A549 (cell line): ENCODE data around the gene CENPI. TPM values are rescaled to one million over a fixed set of nuclear protein-coding genes. Genes with fewer than 3 reads are reported as not detected.

ENCODE experiments used
- ATAC-seq, 2 experiments: fragments of 200-7000 bp in 1 of 2; fragments of >200 bp in 1 of 2; cut with Nextera tagmentation in 1 of 2; cut with Tn5 transposase in 1 of 2; 3 replicates each; pipeline versions ENCODE4 v1.8.0 to v1.9.1; 2018 to 2020; ENCODE audit warnings: mild to moderate bottlenecking in 1 of 2, moderate library complexity in 1 of 2
- CTCF ChIA-PET: fragments of 300-600 bp; sonication (Branson Sonifier 250); formaldehyde crosslinking; extraction: SDS; loops from one replicate; lab custom pipeline; 2021; ENCODE audit warnings: antibody characterized with exemption, inconsistent platforms; lab: Yijun Ruan, JAX
- POLR2A ChIA-PET: fragments of 350-600 bp; formaldehyde crosslinking; extraction: SDS; loops from one replicate; lab custom pipeline; 2021; ENCODE audit warnings: antibody characterized with exemption, inconsistent platforms; lab: Yijun Ruan, JAX
- DNase-seq, 2 experiments: peaks; one replicate each; pipeline versions ENCODE4 v3.0.0 to v3.0.0-alpha.2; 2011 to 2016; ENCODE audit warnings: low read depth in 1 of 2, low spot score in 1 of 2
- FAIRE-seq: peaks from 2 replicates; lab custom pipeline; 2011; peaks lifted over from hg19 to GRCh38; lab: Jason Lieb, UNC
- H3K27ac ChIP-seq, 2 experiments: fragments of >200 bp; sonication (Bioruptor Twin); formaldehyde crosslinking; 3 replicates each; pipeline ENCODE4 v1.5.1; 2016 to 2017
- H3K4me1 ChIP-seq: fragments of >200 bp; sonication (Bioruptor Twin); formaldehyde crosslinking; 3 replicates; pipeline ENCODE4 v1.6.1; 2016
- H3K4me2 ChIP-seq: fragments of >200 bp; sonication (Bioruptor Twin); formaldehyde crosslinking; 3 replicates; pipeline ENCODE4 v1.6.1; 2016
- H3K4me3 ChIP-seq: fragments of >200 bp; sonication (Bioruptor Twin); formaldehyde crosslinking; 3 replicates; pipeline ENCODE4 v1.5.1; 2016
- H3K9me3 ChIP-seq: fragments of >200 bp; sonication (Bioruptor Twin); formaldehyde crosslinking; 3 replicates; pipeline ENCODE4 v1.6.1; 2016
- CBX2 ChIP-seq: fragments of 200-600 bp; sonication (generic); IDR thresholded peaks from 2 replicates; pipeline ENCODE4 v1.6.1; 2016; ENCODE audit warnings: low read depth, mild to moderate bottlenecking, borderline replicate concordance
- CBX8 ChIP-seq: fragments of 200-600 bp; sonication (generic); IDR thresholded peaks from 2 replicates; pipeline ENCODE4 v1.6.1; 2016
- CTCF ChIP-seq: fragments of >200 bp; sonication (Bioruptor Twin); formaldehyde crosslinking; IDR thresholded peaks from 3 replicates; pipeline ENCODE4 v1.5.1; 2016
- E2F6 ChIP-seq: IDR thresholded peaks from 2 replicates; pipeline ENCODE4 v1.6.1; 2012; ENCODE audit warnings: low read depth, borderline replicate concordance
- EHF ChIP-seq: fragments of 250-450 bp; sonication (Bioruptor Pico); IDR thresholded peaks from 2 replicates; pipeline ENCODE4 v1.5.0; 2020; ENCODE audit warnings: mild to moderate bottlenecking
- ELK1 ChIP-seq: fragments of 150-350 bp; IDR thresholded peaks from 2 replicates; pipeline ENCODE4 v1.6.1; 2014; ENCODE audit warnings: low read depth, mild to moderate bottlenecking, low read length
- FOXS1 ChIP-seq: fragments of 250-450 bp; sonication (Bioruptor Pico); IDR thresholded peaks from 2 replicates; pipeline ENCODE4 v1.5.0; 2020; ENCODE audit warnings: mild to moderate bottlenecking, moderate library complexity
- GATA3 ChIP-seq: IDR thresholded peaks from 2 replicates; pipeline ENCODE4 v1.6.1; 2012; ENCODE audit warnings: borderline replicate concordance
- HMGXB4 ChIP-seq: fragments of 250-450 bp; sonication (Bioruptor Pico); IDR thresholded peaks from 2 replicates; pipeline ENCODE4 v1.5.0; 2021; ENCODE audit warnings: mild to moderate bottlenecking, moderate library complexity, borderline replicate concordance
- JUN ChIP-seq, 2 experiments: fragments of >200 bp; sonication (Bioruptor Twin); formaldehyde crosslinking; IDR thresholded peaks; 2 replicates in 1 of 2; 3 replicates in 1 of 2; pipeline ENCODE4 v1.6.1; 2016 to 2017
- JUNB ChIP-seq: fragments of >200 bp; sonication (Bioruptor Twin); formaldehyde crosslinking; IDR thresholded peaks from 2 replicates; pipeline ENCODE4 v1.6.1; 2016
- MAZ ChIP-seq: fragments of 150-350 bp; IDR thresholded peaks from 2 replicates; pipeline ENCODE4 v1.6.1; 2014; ENCODE audit warnings: antibody characterized with exemption, low read depth, low read length, borderline replicate concordance
- NPAS2 ChIP-seq: fragments of 250-450 bp; sonication (Bioruptor Pico); IDR thresholded peaks from 2 replicates; pipeline ENCODE4 v1.8.0; 2022; ENCODE audit warnings: mild to moderate bottlenecking, moderate library complexity, borderline replicate concordance
- NR3C1 ChIP-seq: fragments of >200 bp; sonication (Bioruptor Twin); formaldehyde crosslinking; IDR thresholded peaks from 3 replicates; pipeline ENCODE4 v1.6.1; 2017
- POLR2A ChIP-seq: IDR thresholded peaks from 2 replicates; pipeline ENCODE4 v1.6.1; 2012; ENCODE audit warnings: mild to moderate bottlenecking, low read length
- POLR2AphosphoS2 ChIP-seq: conservative IDR thresholded peaks from 2 replicates; pipeline ENCODE4 v1.6.1; 2012; ENCODE audit warnings: low read length, improper control_type of control experiment, inconsistent platforms
- TP53 ChIP-seq: fragments of 250-450 bp; sonication (Bioruptor Pico); IDR thresholded peaks from 2 replicates; pipeline ENCODE4 v1.5.0; 2021; ENCODE audit warnings: mild to moderate bottlenecking, moderate library complexity
- USF2 ChIP-seq: fragments of 450-650 bp; IDR thresholded peaks from 2 replicates; pipeline ENCODE4 v1.6.1; 2014; ENCODE audit warnings: antibody characterized with exemption
- ZSCAN20 ChIP-seq: fragments of 250-450 bp; sonication (Bioruptor Pico); IDR thresholded peaks from 2 replicates; pipeline ENCODE4 v1.8.0; 2022; ENCODE audit warnings: mild to moderate bottlenecking, moderate library complexity
- WGBS: methylation state at CpG from one replicate; pipeline ENCODE4 v1.1.6; 2017; ENCODE audit errors: missing lambda C conversion rate; 5-methylcytosine and 5-hydroxymethylcytosine counted together
- polyA plus RNA-seq, 4 experiments: library from polyadenylated mRNA; depleted of rRNA in 3 of 4; stranded (reverse); fragments of >200 nt; fragmentation: RNase III in 1 of 4; extraction: RNeasy Plus Mini Kit Qiagen cat#74134 plus additional on column Dnase treatment in 1 of 4; gene quantifications; 2 replicates in 3 of 4; 3 replicates in 1 of 4; pipeline ENCODE4 v1.2.3, GENCODE V29; 2011 to 2017
- TF ChIP-seq, protein P1 (sequence below): fragments of 200-600 bp; sonication (generic); IDR thresholded peaks from 2 replicates; pipeline ENCODE4 v1.6.1; 2016; ENCODE audit warnings: antibody characterized with exemption, mild to moderate bottlenecking, moderate library complexity

CENPI gene
- polyA plus RNA-seq, 2 of the 4 experiments (the other 2 are of a cell fraction) = 19.5 to 20.7 TPM

DNA sequence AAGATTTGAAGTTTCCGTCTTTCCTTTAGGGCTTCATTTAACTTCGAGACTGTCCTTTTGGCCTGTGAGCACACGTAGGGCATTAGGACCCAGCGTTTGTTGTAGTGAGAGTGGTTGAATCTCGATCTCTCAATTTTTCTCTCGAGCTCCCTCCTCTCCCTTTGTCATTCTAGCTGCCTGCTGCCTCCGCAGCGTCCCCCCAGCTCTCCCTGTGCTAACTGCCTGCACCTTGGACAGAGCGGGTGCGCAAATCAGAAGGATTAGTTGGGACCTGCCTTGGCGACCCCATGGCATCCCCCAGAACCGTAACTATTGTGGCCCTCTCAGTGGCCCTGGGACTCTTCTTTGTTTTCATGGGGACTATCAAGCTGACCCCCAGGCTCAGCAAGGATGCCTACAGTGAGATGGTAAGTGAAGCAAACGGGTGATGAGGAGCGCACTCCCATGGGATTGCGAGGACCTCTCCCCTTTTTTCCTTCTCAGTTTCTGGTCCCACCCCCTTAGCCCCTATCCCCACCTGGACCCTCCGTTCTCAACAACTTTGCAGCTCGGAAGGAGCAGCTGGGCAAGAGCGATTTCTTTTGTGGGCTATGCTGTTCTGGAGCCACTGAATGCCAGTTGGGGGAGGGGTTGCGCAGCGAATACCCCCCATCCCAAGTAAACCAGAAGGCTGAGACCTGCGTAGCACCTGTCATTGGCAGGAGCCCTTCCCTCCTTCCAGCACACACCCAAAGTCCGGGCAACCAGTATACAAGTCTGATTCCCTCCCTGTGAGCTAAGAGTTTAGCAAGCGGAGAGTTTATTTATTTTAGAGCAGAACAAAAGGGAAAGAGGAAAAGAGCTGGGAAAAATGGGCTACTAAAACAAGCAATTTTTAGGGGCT is 19.0 kb upstream of the CENPI start, which contains the start of gene TMEM35A:
Gene TMEM35A, plus strand, starts transcription at position 164 of the 883 bp plus-strand sequence. Its CDS starts 124 bp downstream, at position 288.
- ChIA-PET CTCF (no interaction called here), POLR2A (no interaction called here)
- no peak within 1 kb of the TSS for H3K4me3 ChIP-seq
- ATAC-seq = no peak
- H3K4me1 ChIP-seq = no peaks in the 10 kb centered on the region
- no peak within 1 kb of the TSS for H3K27ac ChIP-seq
- DNase-seq = no peak
- no peak within 1 kb of the TSS for H3K4me2 ChIP-seq
- no peaks in the 10 kb centered on the region for H3K9me3 ChIP-seq
- 60% methylated on average over 22 of the region's 23 CpGs for WGBS
- TF ChIP-seq CBX8 = no peak
- TF ChIP-seq GATA3 = no peak
- no peak for TF ChIP-seq CTCF
- TF ChIP-seq FOXS1 (CRISPR knock-in tag) = no peak
- no peak for TF ChIP-seq E2F6
- TF ChIP-seq JUN (IDR thresholded peaks at IDR 0.05) = no peak
- TF ChIP-seq USF2 = no peak
- TF ChIP-seq EHF = no peak
- no peak for TF ChIP-seq ELK1
- TF ChIP-seq ZSCAN20 (CRISPR knock-in tag) = no peak
- no peak for TF ChIP-seq CBX2
- no peak for TF ChIP-seq HMGXB4 (CRISPR knock-in tag)
- no peak for TF ChIP-seq TP53 (CRISPR knock-in tag)
- no peak for TF ChIP-seq NR3C1
- TF ChIP-seq MAZ = no peak
- TF ChIP-seq, protein P1, sequence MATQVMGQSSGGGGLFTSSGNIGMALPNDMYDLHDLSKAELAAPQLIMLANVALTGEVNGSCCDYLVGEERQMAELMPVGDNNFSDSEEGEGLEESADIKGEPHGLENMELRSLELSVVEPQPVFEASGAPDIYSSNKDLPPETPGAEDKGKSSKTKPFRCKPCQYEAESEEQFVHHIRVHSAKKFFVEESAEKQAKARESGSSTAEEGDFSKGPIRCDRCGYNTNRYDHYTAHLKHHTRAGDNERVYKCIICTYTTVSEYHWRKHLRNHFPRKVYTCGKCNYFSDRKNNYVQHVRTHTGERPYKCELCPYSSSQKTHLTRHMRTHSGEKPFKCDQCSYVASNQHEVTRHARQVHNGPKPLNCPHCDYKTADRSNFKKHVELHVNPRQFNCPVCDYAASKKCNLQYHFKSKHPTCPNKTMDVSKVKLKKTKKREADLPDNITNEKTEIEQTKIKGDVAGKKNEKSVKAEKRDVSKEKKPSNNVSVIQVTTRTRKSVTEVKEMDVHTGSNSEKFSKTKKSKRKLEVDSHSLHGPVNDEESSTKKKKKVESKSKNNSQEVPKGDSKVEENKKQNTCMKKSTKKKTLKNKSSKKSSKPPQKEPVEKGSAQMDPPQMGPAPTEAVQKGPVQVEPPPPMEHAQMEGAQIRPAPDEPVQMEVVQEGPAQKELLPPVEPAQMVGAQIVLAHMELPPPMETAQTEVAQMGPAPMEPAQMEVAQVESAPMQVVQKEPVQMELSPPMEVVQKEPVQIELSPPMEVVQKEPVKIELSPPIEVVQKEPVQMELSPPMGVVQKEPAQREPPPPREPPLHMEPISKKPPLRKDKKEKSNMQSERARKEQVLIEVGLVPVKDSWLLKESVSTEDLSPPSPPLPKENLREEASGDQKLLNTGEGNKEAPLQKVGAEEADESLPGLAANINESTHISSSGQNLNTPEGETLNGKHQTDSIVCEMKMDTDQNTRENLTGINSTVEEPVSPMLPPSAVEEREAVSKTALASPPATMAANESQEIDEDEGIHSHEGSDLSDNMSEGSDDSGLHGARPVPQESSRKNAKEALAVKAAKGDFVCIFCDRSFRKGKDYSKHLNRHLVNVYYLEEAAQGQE = no peak
- TF ChIP-seq POLR2A = no peak
- TF ChIP-seq POLR2AphosphoS2 = no peak
- TF ChIP-seq JUNB = no peak
- no peak for TF ChIP-seq NPAS2 (CRISPR knock-in tag)
- TF ChIP-seq, all 56 proteins: peak for 0
- no peak for FAIRE-seq
